HCT116 (cell line): Measurements from ENCODE around the gene ZNF835. TPM values are rescaled to one million over a fixed set of nuclear protein-coding genes. Genes with fewer than 3 reads are reported as not detected.

Experiments
- ATAC-seq: fragments of 200-7000 bp; cut with Tn5 transposase; 2 replicates; pipeline ENCODE4 v1.9.1; 2020; ENCODE audit warnings: mild to moderate bottlenecking, moderate library complexity
- BruUV-seq: library from RNA; stranded (reverse); fragments of 400-500 nt; replicated peaks from 2 replicates; lab custom pipeline; 2021; lab: Mats Ljungman, UMichigan
- CTCF ChIA-PET: fragments of 300-600 bp; sonication (Branson Sonifier 250); formaldehyde crosslinking; loops from one replicate; lab custom pipeline; 2021; ENCODE audit warnings: antibody characterized with exemption; lab: Charles Lee
- POLR2A ChIA-PET: fragments of 300-600, 350-600 bp; sonication (Branson Sonifier 250); formaldehyde crosslinking; loops from one replicate; lab custom pipeline; 2021; ENCODE audit warnings: antibody characterized with exemption; lab: Charles Lee
- RAD21 ChIA-PET, 2 experiments: fragments of 300-600 bp; sonication (Branson Sonifier 250); formaldehyde crosslinking; loops; one replicate each; lab custom pipeline; 2023; ENCODE audit warnings: low total read pairs in 2 of 2; ENCODE audit not compliant: uncharacterized antibody in 2 of 2, unreplicated experiment in 2 of 2, low non-redundant PET in 1 of 2; lab: Charles Lee
- DNase-seq: peaks from one replicate; pipeline ENCODE4 v3.0.0-alpha.2; 2010; ENCODE audit warnings: low read depth, low spot score
- H2AFZ ChIP-seq: fragments of 200-600 bp; shearing (Covaris generic), sonication (generic); 2 replicates; pipeline ENCODE4 v1.6.1; 2017; ENCODE audit warnings: low read depth, mixed run types, mixed read lengths, antibody characterized with exemption, low read length; ENCODE audit not compliant: poor library complexity, severe bottlenecking
- H3K27ac ChIP-seq: 2 replicates; pipeline ENCODE4 v1.5.1; 2012; ENCODE audit warnings: low read depth, low read length
- H3K27me3 ChIP-seq: fragments of 200-600 bp; sonication (generic); 2 replicates; pipeline ENCODE4 v1.6.1; 2016; ENCODE audit warnings: mixed run types, low read length, mixed read lengths; ENCODE audit not compliant: insufficient read depth
- H3K36me3 ChIP-seq, 2 experiments: fragments of 200-500 bp in 1 of 2; fragments of 200-600 bp in 1 of 2; sonication (Bioruptor generic) in 1 of 2; sonication (generic) in 1 of 2; 2 replicates each; pipeline versions ENCODE4 v1.5.1 to v1.6.1; 2014 to 2016; ENCODE audit warnings: low read length in 2 of 2, inconsistent platforms in 1 of 2, mixed read lengths in 1 of 2, mixed run types in 1 of 2; ENCODE audit not compliant: insufficient read depth in 2 of 2, control insufficient read depth in 1 of 2
- H3K4me1 ChIP-seq, 2 experiments: fragments of 200-600 bp in 1 of 2; sonication (generic) in 1 of 2; 2 replicates each; pipeline versions ENCODE4 v1.5.1 to v1.6.1; 2012 to 2017; ENCODE audit warnings: low read length in 2 of 2, inconsistent platforms in 1 of 2, mild to moderate bottlenecking in 1 of 2, mixed read lengths in 1 of 2, mixed run types in 1 of 2, moderate library complexity in 1 of 2; ENCODE audit not compliant: insufficient read depth in 2 of 2, control insufficient read depth in 1 of 2
- H3K4me2 ChIP-seq: fragments of 200-600 bp; sonication (generic); 2 replicates; pipeline ENCODE4 v1.6.1; 2017; ENCODE audit warnings: mixed run types, low read length, mixed read lengths
- H3K4me3 ChIP-seq, 2 experiments: fragments of 200-600 bp in 1 of 2; sonication (generic) in 1 of 2; replicated peaks in 1 of 2; 2 replicates each; pipeline ENCODE4 v1.5.1; 2011 to 2016; ENCODE audit warnings: low read length in 2 of 2, control low read depth in 1 of 2, low read depth in 1 of 2, mild to moderate bottlenecking in 1 of 2, mixed read lengths in 1 of 2, mixed run types in 1 of 2
- H3K79me2 ChIP-seq: fragments of 200-600 bp; sonication (generic); 2 replicates; pipeline ENCODE4 v1.6.1; 2017; ENCODE audit warnings: mild to moderate bottlenecking, mixed run types, low read length, moderate library complexity, mixed read lengths; ENCODE audit not compliant: insufficient read depth
- H3K9ac ChIP-seq: fragments of 200-600 bp; sonication (generic); 2 replicates; pipeline ENCODE4 v1.6.1; 2016; ENCODE audit warnings: low read length, mixed read lengths
- H3K9me2 ChIP-seq: fragments of 200-600 bp; sonication (generic), shearing (Covaris generic); 2 replicates; pipeline ENCODE4 v1.6.1; 2017; ENCODE audit warnings: mixed run types, mild to moderate bottlenecking, moderate library complexity; ENCODE audit not compliant: insufficient read depth
- H3K9me3 ChIP-seq, 2 experiments: fragments of 200-500 bp in 1 of 2; fragments of 200-600 bp in 1 of 2; sonication (Bioruptor generic) in 1 of 2; sonication (generic) in 1 of 2; 2 replicates each; pipeline ENCODE4 v1.6.1; 2014 to 2017; ENCODE audit warnings: low read length in 2 of 2, mixed read lengths in 2 of 2, inconsistent platforms in 1 of 2, low read depth in 1 of 2, mild to moderate bottlenecking in 1 of 2, mixed run types in 1 of 2, moderate library complexity in 1 of 2; ENCODE audit not compliant: control insufficient read depth in 1 of 2, insufficient read depth in 1 of 2
- H4K20me1 ChIP-seq: fragments of 200-600 bp; sonication (generic), shearing (Covaris generic); 2 replicates; pipeline ENCODE4 v1.6.1; 2017; ENCODE audit warnings: mixed run types, mild to moderate bottlenecking, moderate library complexity; ENCODE audit not compliant: insufficient read depth
- intact Hi-C: fragments of 100-400 bp; cut with micrococcal nuclease; formaldehyde crosslinking; loops from 2 replicates; pipeline ENCODE4 v1.10.0; 2022
- total RNA-seq: library from RNA; stranded (reverse); gene quantifications from one replicate; pipeline ENCODE4 v1.2.1, GENCODE V29; 2021; ENCODE audit not compliant: unreplicated experiment
- TF ChIP-seq, protein P1 (sequence below): IDR thresholded peaks from 2 replicates; pipeline ENCODE4 v1.6.1; 2012
- TF ChIP-seq, protein P2 (sequence below), 3 experiments: fragments of 200-600 bp in 1 of 3; sonication (generic) in 1 of 3; IDR thresholded peaks in 2 of 3; conservative IDR thresholded peaks in 1 of 3; 2 replicates each; pipeline ENCODE4 v1.5.1; 2012 to 2017; ENCODE audit warnings: low read depth in 2 of 3, low read length in 2 of 3, antibody characterized with exemption in 1 of 3, borderline replicate concordance in 1 of 3, control low read depth in 1 of 3, mild to moderate bottlenecking in 1 of 3, mixed read lengths in 1 of 3, mixed run types in 1 of 3, moderate library complexity in 1 of 3; ENCODE audit not compliant: insufficient read depth in 1 of 3
- TF ChIP-seq, protein P3 (sequence below): IDR thresholded peaks from 2 replicates; pipeline ENCODE4 v1.6.1; 2012; ENCODE audit warnings: low read depth

ZNF835 gene
- total RNA-seq, 1 experiment from 2014 or later: not detected

DNA sequence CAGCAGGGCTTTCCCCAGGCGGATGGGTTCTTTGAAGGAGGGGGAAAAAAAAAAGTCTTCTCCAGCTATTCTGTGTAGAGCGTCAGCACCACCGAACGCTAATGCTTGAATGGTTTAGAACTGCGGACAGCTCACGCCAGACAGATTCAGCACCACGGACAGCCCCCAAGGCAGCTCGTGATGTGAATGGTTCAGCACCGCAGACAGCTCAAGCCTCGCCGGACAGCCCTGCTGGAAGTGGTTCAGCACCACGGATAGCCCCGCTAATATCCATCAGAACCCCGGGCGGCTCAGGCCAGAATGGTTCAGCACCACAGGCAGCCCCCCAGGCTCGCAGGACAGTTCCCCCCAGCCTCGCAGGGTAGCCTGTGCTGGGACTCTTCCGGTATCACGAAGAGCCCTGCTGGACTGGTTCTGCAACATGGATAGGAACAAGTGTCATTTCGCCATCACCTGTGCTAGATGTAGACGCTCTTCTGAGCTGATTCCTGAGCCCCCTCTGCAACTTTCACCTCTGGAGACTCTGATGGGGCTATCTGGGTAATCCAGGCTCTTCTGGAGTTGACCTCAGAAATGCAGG lies 33.5 kb downstream of the ZNF835 start:
- Histone ChIP-seq H3K4me2 (no peak overlapping the region), H3K4me1 (no peaks in the 10 kb centered on the region), H3K36me3 (no peaks in the 10 kb centered on the region), H3K79me2 (no peaks in the 10 kb centered on the region), H4K20me1 (no peaks in the 10 kb centered on the region), H3K9me2 (no peaks in the 10 kb centered on the region), H3K9me3 (peaks cover 9 to 31% of the 10 kb centered on the region in 2 experiments; a peak in 2 of 4 replicates), H2AFZ (no peak overlapping the region), H3K27me3 (no peaks in the 10 kb centered on the region), H3K9ac (no peak overlapping the region), H3K27ac (no peak overlapping the region), H3K4me3 (no peak overlapping the region)
- CTCF ChIA-PET: no interaction called here
- ATAC-seq (no peak), DNase-seq (no peak)
- intact Hi-C loops: no loop called here
- no TSS peak for BruUV-seq
- POLR2A ChIA-PET: no interaction called here
- TF ChIP-seq, protein P1, sequence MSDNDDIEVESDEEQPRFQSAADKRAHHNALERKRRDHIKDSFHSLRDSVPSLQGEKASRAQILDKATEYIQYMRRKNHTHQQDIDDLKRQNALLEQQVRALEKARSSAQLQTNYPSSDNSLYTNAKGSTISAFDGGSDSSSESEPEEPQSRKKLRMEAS: no peak
- TF ChIP-seq, protein P2, sequence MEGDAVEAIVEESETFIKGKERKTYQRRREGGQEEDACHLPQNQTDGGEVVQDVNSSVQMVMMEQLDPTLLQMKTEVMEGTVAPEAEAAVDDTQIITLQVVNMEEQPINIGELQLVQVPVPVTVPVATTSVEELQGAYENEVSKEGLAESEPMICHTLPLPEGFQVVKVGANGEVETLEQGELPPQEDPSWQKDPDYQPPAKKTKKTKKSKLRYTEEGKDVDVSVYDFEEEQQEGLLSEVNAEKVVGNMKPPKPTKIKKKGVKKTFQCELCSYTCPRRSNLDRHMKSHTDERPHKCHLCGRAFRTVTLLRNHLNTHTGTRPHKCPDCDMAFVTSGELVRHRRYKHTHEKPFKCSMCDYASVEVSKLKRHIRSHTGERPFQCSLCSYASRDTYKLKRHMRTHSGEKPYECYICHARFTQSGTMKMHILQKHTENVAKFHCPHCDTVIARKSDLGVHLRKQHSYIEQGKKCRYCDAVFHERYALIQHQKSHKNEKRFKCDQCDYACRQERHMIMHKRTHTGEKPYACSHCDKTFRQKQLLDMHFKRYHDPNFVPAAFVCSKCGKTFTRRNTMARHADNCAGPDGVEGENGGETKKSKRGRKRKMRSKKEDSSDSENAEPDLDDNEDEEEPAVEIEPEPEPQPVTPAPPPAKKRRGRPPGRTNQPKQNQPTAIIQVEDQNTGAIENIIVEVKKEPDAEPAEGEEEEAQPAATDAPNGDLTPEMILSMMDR (IDR thresholded peaks at IDR 0.05 in 2 of 3, conservative IDR thresholded peaks at IDR 0.05 in 1 of 3; ENCODE audit: borderline replicate concordance in 1 of 3, insufficient read depth in 1 of 3, low read depth in 2 of 3, low read length in 2 of 3): no peak
- TF ChIP-seq, protein P3, sequence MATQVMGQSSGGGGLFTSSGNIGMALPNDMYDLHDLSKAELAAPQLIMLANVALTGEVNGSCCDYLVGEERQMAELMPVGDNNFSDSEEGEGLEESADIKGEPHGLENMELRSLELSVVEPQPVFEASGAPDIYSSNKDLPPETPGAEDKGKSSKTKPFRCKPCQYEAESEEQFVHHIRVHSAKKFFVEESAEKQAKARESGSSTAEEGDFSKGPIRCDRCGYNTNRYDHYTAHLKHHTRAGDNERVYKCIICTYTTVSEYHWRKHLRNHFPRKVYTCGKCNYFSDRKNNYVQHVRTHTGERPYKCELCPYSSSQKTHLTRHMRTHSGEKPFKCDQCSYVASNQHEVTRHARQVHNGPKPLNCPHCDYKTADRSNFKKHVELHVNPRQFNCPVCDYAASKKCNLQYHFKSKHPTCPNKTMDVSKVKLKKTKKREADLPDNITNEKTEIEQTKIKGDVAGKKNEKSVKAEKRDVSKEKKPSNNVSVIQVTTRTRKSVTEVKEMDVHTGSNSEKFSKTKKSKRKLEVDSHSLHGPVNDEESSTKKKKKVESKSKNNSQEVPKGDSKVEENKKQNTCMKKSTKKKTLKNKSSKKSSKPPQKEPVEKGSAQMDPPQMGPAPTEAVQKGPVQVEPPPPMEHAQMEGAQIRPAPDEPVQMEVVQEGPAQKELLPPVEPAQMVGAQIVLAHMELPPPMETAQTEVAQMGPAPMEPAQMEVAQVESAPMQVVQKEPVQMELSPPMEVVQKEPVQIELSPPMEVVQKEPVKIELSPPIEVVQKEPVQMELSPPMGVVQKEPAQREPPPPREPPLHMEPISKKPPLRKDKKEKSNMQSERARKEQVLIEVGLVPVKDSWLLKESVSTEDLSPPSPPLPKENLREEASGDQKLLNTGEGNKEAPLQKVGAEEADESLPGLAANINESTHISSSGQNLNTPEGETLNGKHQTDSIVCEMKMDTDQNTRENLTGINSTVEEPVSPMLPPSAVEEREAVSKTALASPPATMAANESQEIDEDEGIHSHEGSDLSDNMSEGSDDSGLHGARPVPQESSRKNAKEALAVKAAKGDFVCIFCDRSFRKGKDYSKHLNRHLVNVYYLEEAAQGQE: peak; percentile 71
- RAD21 ChIA-PET: no interaction called here
